Activated CD4-positive, alpha-beta T cell treated with anti-CD3 and anti-CD28 coated beads for 4 hours (primary cell): Measurements from ENCODE around the gene GARIN5B.

Source experiments
- DNase-seq, 2 donors: peaks; one replicate each; pipeline ENCODE4 v3.0.0-alpha.2; 2020

Gene GARIN5B

GRCh38 chr19:55320844-55321419, 42.1 kb downstream of the GARIN5B start:
- DNase-seq: no peak

GRCh38 chr19:55319785-55320184, 43.3 kb downstream of the GARIN5B start:
- no peak for DNase-seq

- DNase-seq: no peak
These were observed 46.4 kb downstream of the GARIN5B start for GRCh38 chr19:55316646-55317045.

DNA sequence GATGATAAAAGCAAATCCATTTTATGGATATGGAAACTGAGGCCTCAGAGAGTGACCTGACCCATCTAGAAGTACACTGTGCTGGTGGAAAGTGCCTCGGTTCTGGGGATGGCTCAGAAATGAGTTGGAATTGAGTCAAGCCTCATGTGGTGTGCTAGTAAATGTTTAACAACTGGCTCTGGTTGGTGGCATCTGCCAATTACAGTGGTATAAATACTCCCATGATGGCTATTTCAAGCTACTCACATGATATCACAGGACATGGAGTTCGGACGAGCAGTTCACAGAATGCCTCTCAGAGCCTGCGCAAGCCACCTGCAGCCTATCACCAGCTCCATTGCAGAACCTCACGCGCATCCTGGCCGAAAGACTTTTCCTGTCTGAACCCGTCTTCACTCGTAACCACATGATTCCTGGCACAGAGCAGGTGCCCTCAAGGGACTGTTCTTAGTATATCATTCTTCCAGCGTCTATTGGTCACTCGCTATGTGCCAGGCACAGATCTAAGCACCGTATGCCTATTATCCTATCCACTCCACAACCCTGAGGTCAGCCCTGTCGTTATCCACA, 47.0 kb downstream of the GARIN5B start:
- no peak for DNase-seq

DNA sequence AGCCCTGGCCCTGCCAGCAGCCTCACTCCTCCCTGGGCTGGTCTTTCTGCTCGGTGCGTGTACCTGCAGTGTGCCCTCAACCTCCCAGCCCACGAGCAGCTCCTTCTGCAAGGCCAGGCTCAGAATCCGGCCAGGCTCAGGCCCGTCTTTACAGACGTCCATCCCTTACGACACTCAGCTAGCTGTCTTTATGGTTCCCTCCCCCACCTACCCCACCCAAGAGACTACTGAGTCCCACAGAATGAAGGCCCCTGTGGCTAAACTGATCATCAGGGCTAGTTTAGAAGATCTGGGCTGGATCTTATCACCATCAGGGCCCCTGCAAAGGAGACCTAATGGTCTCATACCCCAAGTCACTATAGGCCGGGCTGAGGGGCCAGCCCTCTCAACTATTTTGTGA, 48.7 kb downstream of the GARIN5B start:
- DNase-seq: no peak

DNA sequence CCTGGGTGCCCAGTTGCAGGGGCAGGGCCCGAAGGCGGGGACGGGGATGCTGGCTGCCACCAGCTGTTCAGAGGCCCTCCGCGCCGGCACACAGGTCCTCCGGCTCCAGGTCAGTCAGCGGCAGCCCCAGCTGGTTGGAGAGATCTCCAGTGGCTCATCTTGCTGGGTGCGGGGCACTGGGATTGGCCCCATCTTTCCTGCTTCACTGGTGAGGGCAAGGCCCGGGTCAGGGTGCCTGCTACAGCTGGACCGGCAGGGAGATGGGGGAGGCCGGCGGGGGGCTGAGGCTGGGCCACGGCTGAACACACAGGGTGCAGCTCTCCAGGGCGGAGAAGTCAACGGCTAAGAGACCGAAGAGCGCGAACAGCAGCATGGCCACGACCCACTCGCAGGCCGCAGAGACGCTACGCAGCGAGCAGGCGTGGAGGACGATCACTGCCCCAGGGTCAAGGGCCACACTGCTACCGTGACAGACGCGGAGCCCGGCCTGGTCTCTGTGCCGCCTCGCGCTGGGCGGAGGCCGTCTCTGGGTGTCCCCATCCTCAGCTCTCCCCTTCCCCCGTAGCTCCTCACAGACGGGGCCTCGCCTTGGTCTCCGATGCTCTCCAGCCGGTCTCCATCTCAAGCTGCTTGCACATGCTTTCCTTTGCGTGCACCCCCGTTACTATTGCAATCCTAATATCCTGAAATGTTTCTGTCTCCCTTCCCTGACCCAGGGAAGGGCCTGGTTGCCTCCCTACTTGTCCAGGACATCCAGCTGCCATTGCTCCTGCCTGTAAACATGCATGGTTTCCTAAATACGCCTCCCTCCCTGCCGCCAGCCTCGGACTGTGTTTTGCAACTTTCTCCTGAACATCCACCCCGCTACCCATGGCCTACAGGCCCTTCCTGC, 50.2 kb downstream of the GARIN5B start:
- DNase-seq: no peak

DNA sequence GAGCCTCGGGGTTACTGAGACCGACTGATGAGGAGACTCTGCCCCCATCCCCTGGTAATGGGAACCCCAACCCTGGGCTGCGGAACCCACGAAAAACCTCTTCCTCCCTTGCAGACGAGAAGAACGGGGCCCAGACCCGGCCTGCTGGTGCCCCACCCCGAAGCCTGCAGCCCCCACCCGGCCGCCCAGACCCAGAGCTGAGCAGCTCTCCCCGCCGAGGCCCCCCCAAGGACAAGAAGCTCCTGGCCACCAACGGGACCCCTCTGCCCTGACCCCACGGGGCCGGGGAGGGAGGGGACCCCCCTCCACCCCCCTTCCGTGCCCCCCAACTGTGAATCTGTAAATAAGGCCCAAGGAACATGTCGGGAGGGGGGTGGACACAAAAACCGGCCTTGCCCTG, 51.3 kb downstream of the GARIN5B start:
- DNase-seq: no peak

- no peak for DNase-seq
These were observed 51.7 kb downstream of the GARIN5B start for GRCh38 chr19:55311397-55311796.

GRCh38 chr19:55310498-55310897, 52.6 kb downstream of the GARIN5B start:
- DNase-seq: no peak

- DNase-seq: no peak
These were observed 53.6 kb downstream of the GARIN5B start for GRCh38 chr19:55309448-55309847.

DNA sequence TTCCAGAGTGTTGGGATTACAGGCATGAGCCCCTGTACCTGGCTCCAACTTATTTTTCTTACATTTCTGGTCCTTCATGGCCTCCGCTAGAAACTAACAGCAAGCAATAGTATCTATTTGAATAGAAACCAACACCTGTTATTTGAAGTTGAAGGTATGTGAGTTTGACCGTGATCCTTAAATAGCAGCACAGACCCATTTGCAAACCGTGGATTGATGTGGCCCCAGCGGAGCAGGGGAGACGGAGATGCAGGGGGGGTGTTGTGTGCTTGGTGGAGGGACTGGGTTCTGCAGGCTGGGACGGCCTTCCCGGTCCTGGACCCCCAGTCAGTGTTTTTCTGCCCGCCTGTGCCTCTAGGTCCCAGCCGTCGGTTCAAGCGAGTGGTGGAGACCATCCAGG, 54.8 kb downstream of the GARIN5B start:
- DNase-seq: no peak

- DNase-seq: no peak
These were observed 56.3 kb downstream of the GARIN5B start for GRCh38 chr19:55306712-55307111.

DNA sequence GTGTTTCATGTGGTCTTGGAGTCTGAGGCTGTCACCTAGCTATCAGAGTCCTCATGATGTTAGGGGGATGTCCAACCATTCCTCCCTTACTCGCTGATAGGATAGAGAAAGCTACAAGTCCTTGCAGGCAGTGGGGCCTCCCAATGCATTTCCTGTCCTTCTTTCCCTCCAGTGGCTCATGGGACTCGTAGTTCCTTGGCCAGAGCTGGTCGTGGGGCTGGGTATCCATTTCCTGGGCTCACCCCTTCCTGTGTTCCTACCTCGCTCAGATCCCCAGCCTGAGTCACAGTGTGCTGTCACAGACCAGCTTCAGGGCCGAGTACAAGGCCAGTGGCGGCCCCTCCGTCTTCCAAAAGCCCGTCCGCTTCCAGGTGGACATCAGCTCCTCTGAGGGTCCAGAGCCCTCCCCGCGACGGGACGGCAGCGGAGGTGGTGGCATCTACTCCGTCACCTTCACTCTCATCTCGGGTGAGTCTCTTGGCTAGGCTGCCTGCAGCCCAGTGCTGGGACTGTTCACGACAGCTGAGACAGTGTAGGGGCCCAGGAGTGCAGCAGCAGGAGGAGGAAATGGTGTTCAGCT, 57.0 kb downstream of the GARIN5B start:
- DNase-seq: no peak

DNA sequence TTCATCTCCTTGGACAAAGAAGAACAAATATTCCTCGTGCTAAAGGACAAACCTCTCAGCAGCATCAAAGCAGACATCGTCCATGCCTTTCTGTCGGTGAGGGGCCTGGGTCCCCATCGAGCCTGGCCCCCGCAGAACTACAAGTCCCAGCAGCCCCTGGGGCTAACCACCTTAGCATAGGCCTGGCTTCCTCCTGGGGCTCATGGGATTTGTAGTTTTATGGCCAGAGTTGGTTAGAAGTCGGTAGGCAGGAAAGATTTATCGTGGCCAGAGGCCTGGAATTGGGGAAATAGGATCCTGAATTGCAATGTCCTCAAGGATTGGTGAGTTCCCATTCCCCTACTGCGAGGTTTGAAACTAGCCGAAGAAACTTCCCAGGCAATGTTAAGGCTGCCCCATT, 57.6 kb downstream of the GARIN5B start:
- DNase-seq: peak; percentile 37 to 49

DNA sequence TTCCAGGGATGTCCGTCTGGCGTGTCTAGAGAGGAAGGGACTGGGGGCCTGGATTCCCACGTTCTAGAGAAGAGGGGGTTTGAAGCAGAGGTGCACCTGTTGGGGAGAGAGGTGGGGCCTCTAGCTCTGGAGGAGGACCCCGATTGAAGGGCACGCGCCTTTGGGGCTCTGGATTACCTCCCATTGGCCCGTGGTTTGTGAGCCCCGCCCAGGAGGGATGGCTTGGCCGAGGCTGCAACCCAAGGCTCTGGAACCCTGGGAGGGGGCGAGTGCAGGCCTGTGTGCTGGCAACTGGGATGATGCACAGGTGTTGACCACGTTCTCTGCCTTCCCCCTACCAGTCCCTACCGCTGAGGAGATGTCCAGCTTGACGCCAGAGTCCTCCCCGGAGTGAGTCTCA, 58.1 kb downstream of the GARIN5B start:
- no peak for DNase-seq
